ENCODE results near the gene OR1E1.

GRCh38 chr17:3433741-3434140, 35.5 kb upstream of the OR1E1 start, which contains the start of gene OR1E2:
- TF ChIP-seq, protein P1, sequence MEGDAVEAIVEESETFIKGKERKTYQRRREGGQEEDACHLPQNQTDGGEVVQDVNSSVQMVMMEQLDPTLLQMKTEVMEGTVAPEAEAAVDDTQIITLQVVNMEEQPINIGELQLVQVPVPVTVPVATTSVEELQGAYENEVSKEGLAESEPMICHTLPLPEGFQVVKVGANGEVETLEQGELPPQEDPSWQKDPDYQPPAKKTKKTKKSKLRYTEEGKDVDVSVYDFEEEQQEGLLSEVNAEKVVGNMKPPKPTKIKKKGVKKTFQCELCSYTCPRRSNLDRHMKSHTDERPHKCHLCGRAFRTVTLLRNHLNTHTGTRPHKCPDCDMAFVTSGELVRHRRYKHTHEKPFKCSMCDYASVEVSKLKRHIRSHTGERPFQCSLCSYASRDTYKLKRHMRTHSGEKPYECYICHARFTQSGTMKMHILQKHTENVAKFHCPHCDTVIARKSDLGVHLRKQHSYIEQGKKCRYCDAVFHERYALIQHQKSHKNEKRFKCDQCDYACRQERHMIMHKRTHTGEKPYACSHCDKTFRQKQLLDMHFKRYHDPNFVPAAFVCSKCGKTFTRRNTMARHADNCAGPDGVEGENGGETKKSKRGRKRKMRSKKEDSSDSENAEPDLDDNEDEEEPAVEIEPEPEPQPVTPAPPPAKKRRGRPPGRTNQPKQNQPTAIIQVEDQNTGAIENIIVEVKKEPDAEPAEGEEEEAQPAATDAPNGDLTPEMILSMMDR (optimal IDR thresholded peaks at IDR 0.05 in 1 of 3, IDR thresholded peaks at IDR 0.05 in 1 of 3, conservative IDR thresholded peaks at IDR 0.05 in 1 of 3; ENCODE audit: extremely low read depth in 1 of 3, insufficient read depth in 2 of 3, low read length in 3 of 3) = no peak
- TF ChIP-seq EZH2 (IDR thresholded peaks at IDR 0.05; ENCODE audit: low read length) = no peak
